GM20000 (cell line): Measurements from ENCODE around the gene SPEM2.

Experiments used
- DNase-seq: peaks from one replicate; pipeline ENCODE4 v3.0.0; 2012; ENCODE audit warnings: low spot score
- CTCF ChIP-seq: IDR thresholded peaks from 2 replicates; pipeline ENCODE4 v1.5.1; 2012; ENCODE audit warnings: mild to moderate bottlenecking, control low read depth; ENCODE audit errors: extremely low read depth, missing control alignments

Gene SPEM2

GRCh38 chr17:7426203-7426863 lies 917 bp downstream of the SPEM2 start:
- no peak for TF ChIP-seq CTCF
- no peak for DNase-seq

DNA sequence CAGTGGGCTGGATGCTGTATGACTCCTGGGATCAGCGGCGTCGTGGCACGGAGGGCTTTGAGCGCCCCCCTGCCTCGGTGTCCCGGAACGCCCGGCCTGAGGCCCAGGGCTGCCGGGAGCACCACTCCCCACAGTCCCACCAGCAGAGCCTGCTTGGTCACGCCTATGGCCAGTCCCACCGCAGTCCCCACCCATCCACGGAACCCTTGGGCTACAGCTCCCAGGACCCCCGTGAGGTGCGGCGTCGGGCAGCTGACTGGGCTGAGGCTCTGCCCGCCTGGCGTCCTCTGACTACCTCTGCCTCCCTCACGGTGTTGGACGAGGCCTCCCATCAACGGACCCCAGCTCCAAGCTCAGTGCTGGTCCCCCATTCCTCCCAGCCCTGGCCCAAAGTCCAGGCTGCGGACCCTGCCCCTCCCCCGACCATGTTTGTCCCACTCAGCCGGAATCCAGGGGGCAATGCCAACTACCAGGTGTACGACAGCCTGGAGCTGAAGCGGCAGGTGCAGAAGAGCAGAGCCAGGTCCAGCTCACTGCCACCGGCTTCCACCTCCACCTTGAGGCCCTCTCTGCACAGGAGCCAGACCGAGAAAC lies 1.6 kb downstream of the SPEM2 start:
- DNase-seq = no peak
- TF ChIP-seq CTCF = no peak

DNA sequence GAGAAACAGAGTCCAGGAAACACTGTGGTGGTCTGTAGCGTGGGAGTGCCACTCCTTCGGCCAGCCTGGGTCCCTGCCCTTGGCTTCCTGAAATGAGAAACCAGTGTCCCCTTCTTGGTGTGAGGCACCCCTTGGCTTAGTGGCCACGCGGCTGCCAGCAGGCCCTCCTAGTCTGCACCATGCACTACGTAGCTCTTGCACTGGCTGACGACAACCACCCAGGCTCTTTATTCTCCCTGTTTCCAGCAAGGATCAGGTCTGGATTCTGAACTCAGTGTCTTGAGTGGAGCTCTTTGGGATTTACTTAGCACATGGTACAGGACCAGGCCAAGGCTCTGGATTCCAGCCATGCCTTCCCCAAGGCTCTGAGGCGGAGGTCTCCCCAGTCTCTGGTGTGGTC lies 2.1 kb downstream of the SPEM2 start:
- no peak for TF ChIP-seq CTCF
- DNase-seq = no peak

- DNase-seq = no peak
- no peak for TF ChIP-seq CTCF
Measured at GRCh38 chr17:7428557-7428956, 3.1 kb downstream of the SPEM2 start, which contains the start of gene SPEM3. Gene SPEM3, plus strand, starts transcription at chr17:7428857. Its CDS starts 46 bp downstream, at chr17:7428903.

DNA sequence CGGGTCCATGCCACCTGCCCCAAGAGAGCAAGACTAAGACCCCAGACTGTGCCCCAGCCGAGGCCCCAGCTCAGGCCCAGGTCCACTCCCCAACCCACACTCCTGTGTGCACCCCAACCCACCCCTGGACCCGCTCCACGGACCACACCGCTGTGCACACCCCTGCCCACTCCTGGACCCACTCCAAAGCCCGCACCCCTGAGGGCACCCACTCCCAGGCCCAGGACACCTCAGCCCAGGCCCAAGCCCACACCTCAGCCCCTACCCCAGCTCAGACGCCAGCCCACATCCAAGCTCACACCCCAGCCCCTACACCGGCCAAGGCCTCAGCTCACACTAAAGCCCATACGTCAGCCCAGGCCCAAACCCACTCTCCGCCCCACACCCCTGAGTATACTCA lies 4.3 kb downstream of the SPEM2 start:
- no peak for TF ChIP-seq CTCF
- no peak for DNase-seq

- no peak for TF ChIP-seq CTCF
- no peak for DNase-seq
Measured at GRCh38 chr17:7431231-7431630, 5.8 kb downstream of the SPEM2 start.

GRCh38 chr17:7432296-7432695 lies 6.9 kb downstream of the SPEM2 start:
- TF ChIP-seq CTCF = no peak
- no peak for DNase-seq
